ACC112 (cell line): ENCODE measurements around the gene ITPA.

ENCODE experiments used
- H2AFZ ChIP-seq: fragments of 200-600 bp; sonication (generic); one replicate; pipeline ENCODE4 v1.6.0; 2017; ENCODE audit warnings: antibody characterized with exemption, low read length; ENCODE audit not compliant: unreplicated experiment
- H3K27ac ChIP-seq: fragments of 200-600 bp; sonication (generic); 2 replicates; pipeline ENCODE4 v1.5.1; 2014; ENCODE audit warnings: low read depth, mild to moderate bottlenecking, antibody characterized with exemption, low read length, moderate library complexity
- H3K27me3 ChIP-seq: fragments of 200-600 bp; sonication (generic); 2 replicates; pipeline ENCODE4 v1.6.1; 2014; ENCODE audit warnings: mild to moderate bottlenecking, antibody characterized with exemption, low read length, moderate library complexity, mixed read lengths; ENCODE audit not compliant: insufficient read depth
- H3K36me3 ChIP-seq: fragments of 200-600 bp; sonication (generic); 2 replicates; pipeline ENCODE4 v1.6.1; 2016; ENCODE audit warnings: mild to moderate bottlenecking, antibody characterized with exemption, low read length, moderate library complexity, mixed read lengths; ENCODE audit not compliant: insufficient read depth
- H3K4me1 ChIP-seq: fragments of 200-600 bp; sonication (generic); one replicate; pipeline ENCODE4 v1.6.1; 2016; ENCODE audit warnings: low read length, mixed read lengths; ENCODE audit not compliant: insufficient read depth, unreplicated experiment, control insufficient read depth
- H3K4me3 ChIP-seq: fragments of 200-600 bp; sonication (generic); 2 replicates; pipeline ENCODE4 v1.5.1; 2014; ENCODE audit warnings: mild to moderate bottlenecking, low read depth, low read length
- H3K79me2 ChIP-seq: fragments of 200-600 bp; sonication (generic); one replicate; pipeline ENCODE4 v1.6.0; 2016; ENCODE audit warnings: low read length; ENCODE audit not compliant: control insufficient read depth, unreplicated experiment, insufficient read depth

ITPA gene

DNA sequence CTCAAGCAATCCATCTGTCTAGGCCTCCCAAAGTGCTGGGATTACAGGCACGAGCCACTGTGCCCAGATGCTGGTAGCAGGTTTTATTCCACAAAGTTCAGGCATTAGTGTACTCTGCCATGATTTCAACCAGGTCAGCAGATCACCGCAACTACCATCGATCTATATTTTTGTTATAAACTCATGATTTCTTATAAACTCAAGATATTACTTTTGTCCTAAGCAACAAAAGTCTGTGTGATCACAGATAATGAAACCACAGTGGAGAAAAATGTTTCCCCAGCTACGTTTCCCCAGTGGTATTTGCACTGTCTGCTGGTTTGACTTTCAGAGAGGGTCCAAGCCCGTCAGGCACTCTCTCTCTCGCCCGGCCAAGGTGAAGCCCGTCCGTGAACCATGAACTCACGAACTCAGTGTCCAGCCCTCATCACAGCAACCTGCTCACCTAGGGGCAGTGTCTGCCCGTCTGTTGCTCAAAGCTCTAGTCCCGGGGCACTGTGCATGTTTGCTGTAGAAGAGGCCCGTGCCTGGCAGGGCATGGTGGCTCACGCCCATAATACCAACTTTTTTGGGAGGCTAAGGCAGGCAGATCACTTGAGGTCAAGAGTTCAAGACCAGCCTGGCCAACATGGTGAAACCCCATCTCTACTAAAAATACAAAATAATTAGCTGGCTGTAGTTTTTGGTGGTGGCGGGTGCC, 22.7 kb downstream of the ITPA start:
- Histone ChIP-seq H3K27me3 (peaks cover 6% of the 10 kb centered on the region), H3K36me3 (no peaks in the 10 kb centered on the region)

GRCh38 chr20:3233131-3233990, 24.1 kb downstream of the ITPA start:
- H3K27me3 ChIP-seq: peaks cover 19% of the 10 kb centered on the region
- H3K36me3 ChIP-seq: no peaks in the 10 kb centered on the region
- no peaks in the 10 kb centered on the region for H3K79me2 ChIP-seq
- no peak overlapping the region for H3K4me3 ChIP-seq
- no peaks in the 10 kb centered on the region for H3K4me1 ChIP-seq
- H3K27ac ChIP-seq: no peak overlapping the region
- H2AFZ ChIP-seq: no peak overlapping the region

More for the DNA sequence above, 22.7 kb downstream of the ITPA start:
- H3K79me2 ChIP-seq: no peaks in the 10 kb centered on the region
- H3K4me1 ChIP-seq: no peaks in the 10 kb centered on the region
- H2AFZ ChIP-seq: no peak overlapping the region
- no peak overlapping the region for H3K4me3 ChIP-seq
- H3K27ac ChIP-seq: no peak overlapping the region

DNA sequence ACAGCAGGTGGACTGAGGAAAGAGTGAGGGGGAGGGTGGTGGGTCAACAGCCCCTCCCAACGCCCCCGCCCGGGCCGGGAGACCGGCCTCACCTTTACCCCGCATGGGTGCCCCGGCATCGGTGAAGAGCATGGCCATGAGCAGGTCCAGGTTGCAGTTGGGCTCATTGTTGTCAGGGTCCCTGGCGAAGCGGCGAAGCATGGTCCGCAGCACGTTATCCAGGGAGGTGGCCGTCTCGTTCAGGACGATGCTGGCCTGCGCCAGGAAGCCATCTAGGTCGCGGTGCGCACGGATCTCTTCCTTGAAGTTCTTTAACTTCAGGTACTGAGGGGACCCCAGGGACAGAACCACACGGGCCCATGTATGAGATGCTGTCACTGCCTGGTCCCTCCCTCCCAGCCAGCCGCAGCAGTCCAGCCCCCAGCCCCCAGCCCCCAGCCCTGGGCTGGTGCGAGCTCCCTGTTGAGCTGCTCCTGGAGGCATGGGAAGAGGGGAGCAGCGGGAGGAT, 24.7 kb downstream of the ITPA start:
- Histone ChIP-seq H3K4me1 (no peaks in the 10 kb centered on the region), H3K36me3 (no peaks in the 10 kb centered on the region), H2AFZ (no peak overlapping the region), H3K79me2 (no peaks in the 10 kb centered on the region), H3K4me3 (no peak overlapping the region), H3K27me3 (peaks cover 25% of the 10 kb centered on the region), H3K27ac (no peak overlapping the region)

DNA sequence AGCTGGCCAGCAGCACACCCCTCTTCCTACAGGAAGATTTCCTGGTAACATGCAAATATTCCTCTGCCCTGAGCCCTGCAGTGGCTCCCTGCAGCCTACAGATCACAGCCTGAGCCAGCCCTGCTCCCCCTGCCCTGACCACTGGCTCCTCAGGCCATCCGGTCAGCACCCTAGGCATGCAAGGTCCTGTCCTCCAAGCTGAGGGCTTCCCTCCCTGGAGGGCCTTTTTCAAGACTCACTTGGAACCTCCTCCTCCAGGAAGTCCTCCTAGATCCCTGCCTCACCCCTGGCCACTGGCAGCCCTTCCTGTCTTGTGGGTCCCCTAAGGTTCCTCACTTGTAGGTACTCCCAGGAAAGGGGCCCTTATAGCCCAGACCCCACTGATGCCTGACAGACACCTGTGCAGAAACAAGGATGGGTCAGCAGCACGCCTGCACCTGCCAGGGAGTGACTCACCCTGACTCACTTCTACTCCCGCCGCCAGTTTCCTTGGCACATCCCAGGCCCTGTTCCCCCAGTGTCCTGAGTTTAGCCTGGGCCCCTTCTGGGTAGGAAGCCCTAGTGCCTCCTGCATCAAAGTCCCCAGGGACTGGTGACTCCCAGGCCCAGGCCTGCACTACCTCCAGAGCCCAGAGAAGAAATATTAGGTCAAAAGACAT, 26.5 kb downstream of the ITPA start:
- H3K4me1 ChIP-seq: no peaks in the 10 kb centered on the region
- no peak overlapping the region for H3K27ac ChIP-seq

GRCh38 chr20:3237011-3237957, 28.0 kb downstream of the ITPA start:
- Histone ChIP-seq H3K36me3 (no peaks in the 10 kb centered on the region), H3K27me3 (peaks cover 48% of the 10 kb centered on the region), H3K4me1 (no peaks in the 10 kb centered on the region), H2AFZ (no peak overlapping the region), H3K4me3 (0 out of 2 replicates have a peak overlapping the region, but pooled peaks have one; percentile 73), H3K27ac (no peak overlapping the region), H3K79me2 (no peaks in the 10 kb centered on the region)

More for the DNA sequence above, 26.5 kb downstream of the ITPA start:
- no peak overlapping the region for H3K4me3 ChIP-seq
- no peaks in the 10 kb centered on the region for H3K36me3 ChIP-seq
- no peak overlapping the region for H2AFZ ChIP-seq
- no peaks in the 10 kb centered on the region for H3K79me2 ChIP-seq
- peaks cover 42% of the 10 kb centered on the region for H3K27me3 ChIP-seq

GRCh38 chr20:3237958-3238615, 28.8 kb downstream of the ITPA start:
- Histone ChIP-seq H3K27me3 (peaks cover 48% of the 10 kb centered on the region), H3K79me2 (no peaks in the 10 kb centered on the region), H2AFZ (peak overlapping the region; percentile 9), H3K36me3 (no peaks in the 10 kb centered on the region), H3K27ac (no peak overlapping the region), H3K4me3 (peak overlapping the region; percentile 73), H3K4me1 (no peaks in the 10 kb centered on the region)

- peaks cover 48% of the 10 kb centered on the region for H3K27me3 ChIP-seq
- H3K36me3 ChIP-seq: no peaks in the 10 kb centered on the region
- peak overlapping the region; percentile 9 for H2AFZ ChIP-seq
- no peaks in the 10 kb centered on the region for H3K4me1 ChIP-seq
- H3K79me2 ChIP-seq: no peaks in the 10 kb centered on the region
- no peak overlapping the region for H3K27ac ChIP-seq
- H3K4me3 ChIP-seq: peak overlapping the region; percentile 73
Measured at GRCh38 chr20:3238616-3239025, 29.3 kb downstream of the ITPA start.

- no peaks in the 10 kb centered on the region for H3K36me3 ChIP-seq
- peak within 1 kb of the TSS; percentile 69 for H2AFZ ChIP-seq
- H3K79me2 ChIP-seq: no peaks in the 10 kb centered on the region
- no peak within 1 kb of the TSS for H3K27ac ChIP-seq
- H3K4me1 ChIP-seq: no peaks in the 10 kb centered on the region
- H3K27me3 ChIP-seq: peaks cover 48% of the 10 kb centered on the region
- H3K4me3 ChIP-seq: peak within 1 kb of the TSS; percentile 73
Measured at GRCh38 chr20:3239026-3239866, 29.9 kb downstream of the ITPA start, which contains the start of gene SLC4A11. Gene SLC4A11 (minus strand): TSS chr20:3239190. CDS start chr20:3239137, 53 bp downstream.
